ENCODE results near the gene SEC14L3.

SEC14L3 gene

DNA sequence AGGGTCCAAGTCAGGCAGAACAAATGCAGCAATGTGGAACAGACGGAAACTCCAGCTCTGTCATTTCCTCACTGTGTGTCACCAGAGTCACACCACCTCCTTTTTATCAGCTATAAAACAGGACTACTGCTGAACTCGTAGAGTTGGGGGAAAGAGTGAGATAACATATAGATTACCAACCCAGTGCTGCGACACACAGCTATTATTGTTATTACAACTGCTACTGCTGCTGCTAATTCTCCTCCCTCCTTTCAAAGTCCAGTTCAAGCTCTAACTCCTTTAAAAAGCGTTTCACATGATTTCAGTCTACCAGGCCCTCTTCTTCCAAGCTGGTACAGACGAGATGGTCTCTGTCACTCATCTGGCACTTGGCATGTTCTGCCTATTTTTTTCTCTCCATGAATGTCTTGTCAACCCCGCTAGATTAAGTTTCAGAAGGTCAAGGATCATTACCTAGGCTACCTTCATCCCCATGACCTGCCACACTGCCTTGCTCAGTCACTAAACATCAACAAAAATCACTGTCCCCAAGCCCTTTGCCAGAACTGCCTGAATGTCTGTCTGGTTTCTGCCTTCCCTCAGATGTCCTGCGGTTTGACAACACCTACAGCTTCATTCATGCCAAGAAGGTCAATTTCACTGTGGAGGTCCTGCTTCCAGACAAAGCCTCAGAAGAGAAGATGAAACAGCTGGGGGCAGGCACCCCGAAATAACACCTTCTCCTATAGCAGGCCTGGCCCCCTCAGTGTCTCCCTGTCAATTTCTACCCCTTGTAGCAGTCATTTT is 49.9 kb downstream of the SEC14L3 start:
- DNase-seq: no peak

DNA sequence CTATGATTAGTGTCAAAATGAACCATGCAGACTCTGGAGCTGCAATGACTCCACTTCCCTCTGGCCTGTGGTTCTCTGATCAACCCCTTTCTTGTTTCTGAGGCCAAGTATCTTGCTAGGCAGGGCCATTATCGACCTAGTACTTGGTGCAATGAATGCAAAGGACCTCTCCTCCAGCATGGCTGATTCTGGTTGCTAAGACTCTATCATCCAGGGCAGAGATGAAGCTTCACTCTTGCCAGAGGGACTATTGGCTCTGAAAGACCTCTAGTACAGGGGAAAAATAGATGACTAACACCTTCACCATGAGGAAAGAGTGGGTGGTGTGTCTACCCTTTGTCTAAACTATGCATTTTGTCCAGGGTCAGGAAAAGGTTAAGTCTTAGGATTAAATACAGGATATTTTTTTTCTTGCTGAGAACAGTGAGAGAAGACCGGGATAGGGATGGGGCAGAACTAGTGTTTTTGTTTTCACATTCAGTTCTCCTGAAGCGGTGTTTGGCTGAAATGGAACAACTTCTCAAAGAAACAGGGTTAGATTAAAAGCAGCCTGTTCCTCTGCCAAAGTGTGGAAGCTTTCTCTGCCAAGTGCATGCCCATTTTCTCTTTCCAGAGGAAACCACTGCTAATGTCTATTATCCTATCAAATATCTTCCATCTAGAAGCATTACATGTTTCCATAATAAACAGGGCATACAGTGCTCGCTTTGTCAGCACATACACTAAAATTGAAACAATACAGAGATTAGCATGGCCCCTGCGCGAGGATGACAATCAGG is 51.3 kb downstream of the SEC14L3 start:
- no peak for DNase-seq

DNA sequence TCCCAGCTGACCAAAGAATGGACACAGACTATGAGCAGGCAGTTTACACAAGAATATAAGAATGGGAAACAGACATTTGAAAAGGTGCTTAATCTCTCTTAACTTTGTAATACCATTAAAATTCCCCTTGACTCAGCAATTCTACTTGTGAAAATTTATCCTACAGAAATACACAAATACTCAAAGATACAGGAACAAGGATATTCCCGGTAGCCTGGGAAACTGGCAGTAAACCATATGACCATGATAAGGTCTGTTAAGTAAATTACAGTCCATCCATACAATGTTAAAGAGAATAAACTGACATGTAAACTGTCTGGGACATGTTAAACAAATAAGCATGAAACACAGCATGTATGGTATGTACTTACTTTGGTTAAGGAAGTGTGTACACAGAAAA is 55.0 kb downstream of the SEC14L3 start:
- no peak for DNase-seq

DNA sequence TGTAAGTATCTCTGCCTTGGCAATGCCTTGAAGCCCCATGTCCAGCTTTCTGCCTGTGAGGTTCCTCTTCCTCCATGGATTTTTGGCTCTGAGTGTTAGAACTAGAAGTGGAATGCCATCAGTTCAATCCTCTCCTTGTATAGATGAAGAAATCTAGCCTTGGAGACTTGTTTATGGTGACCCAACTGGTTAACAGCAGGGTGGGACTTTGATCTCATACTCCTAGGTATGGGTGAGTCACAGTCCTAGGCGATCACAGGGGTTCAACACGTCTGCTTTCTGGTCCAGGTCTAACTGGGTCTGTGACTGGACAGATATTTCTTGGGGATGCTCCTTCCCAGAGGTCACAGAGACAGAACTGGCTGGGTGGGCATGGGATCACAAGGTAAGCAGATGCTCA is 55.4 kb downstream of the SEC14L3 start:
- no peak for DNase-seq

DNA sequence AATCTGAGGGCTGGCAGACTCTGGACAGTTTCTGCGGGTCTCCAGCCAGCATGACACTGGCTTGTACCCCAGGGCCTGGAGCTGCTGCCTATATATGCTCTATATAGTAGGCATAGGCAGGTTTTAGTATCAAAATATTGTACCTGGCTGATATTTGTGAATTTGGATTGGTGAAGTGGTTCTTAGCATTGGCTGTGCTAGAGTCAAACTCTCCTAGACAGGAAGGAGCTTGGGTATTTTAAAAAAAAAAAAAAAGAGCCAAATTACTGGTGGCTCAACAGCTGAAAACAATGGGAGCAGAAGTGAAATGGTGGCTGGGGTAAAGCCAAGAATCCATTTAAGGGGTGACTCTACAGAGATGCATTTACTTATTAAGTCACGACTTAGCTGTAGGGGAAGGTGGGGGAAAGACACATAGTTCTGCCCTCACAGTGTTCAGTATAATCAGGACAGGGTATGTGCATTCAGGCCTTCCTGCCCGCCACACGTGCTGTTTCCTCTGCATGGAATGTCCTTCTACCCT is 57.2 kb downstream of the SEC14L3 start:
- no peak for DNase-seq

DNA sequence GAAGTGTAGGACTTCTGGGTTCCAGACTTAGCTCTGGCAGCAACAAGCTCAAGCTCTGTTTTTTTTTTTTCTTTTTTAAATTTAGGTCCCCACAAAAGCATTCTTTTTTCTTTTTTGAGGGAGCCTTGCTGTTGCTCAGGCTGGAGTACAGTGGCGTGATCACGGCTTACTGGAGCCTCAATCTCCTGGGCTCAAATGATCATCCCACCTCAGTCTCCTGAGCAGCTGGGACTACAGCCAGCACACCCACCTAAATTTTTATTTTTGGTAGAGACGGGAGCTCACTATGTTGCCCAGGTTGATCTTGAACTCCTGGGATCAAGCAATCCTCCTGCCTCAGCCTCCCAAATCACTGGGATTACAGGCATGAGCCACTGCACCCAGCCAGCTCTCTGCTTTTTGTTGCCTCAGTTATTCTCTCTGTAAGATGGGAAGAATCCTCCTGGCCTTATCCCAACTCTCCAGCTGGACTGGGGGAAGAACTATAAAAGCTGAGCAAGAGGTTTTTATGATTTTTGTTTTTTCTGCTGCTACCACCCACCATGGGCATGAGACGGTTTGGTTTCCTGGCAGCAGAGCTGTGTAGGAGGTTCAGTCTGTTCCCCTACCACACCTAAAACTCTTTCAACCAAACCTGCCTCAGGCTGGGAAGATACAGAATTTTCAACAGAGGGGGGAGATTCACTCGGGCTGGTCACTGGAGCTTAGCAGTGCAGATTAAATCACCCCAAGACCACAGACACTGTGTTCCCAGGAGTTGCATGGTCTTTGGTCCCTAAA is 57.9 kb downstream of the SEC14L3 start:
- DNase-seq: no peak

DNA sequence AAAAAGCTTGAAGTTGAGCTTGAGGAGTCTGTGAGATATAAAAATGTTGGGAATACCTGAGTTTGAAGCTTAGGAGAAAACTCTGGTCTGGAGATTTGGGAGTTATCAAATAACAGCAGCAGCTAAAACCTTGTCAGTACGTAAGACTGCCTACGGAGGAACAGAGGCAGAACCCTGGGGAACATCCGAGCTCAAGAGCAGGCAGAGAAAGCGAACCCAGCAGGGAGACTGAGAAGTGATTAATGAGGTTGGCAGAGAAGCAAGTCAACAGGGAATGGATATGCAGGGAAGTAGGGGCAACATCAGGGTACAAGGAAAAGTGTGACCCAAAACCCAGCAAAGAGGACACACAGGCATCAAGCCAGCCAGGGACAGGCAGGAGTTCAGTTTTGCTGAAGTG is 58.8 kb downstream of the SEC14L3 start:
- DNase-seq: no peak

DNA sequence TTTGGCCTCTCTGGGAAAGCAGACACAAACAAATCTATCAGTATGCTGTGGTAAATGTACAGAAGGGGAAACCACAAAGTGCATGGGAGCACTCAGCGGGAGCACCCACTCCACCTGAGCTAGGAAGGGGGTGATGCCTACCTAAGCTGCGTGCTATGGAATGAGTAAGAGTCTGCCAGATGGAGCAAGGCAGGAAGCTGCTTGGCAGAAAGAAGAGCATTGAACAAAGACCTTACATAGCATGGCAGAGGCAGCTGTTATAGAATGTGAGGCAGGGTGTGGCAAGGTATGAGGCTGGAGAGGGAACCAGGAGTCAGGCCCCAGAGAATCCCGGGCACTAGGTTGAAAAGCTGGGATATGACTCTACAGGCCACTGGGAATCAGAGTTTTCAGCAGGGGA is 60.0 kb downstream of the SEC14L3 start:
- no peak for DNase-seq
